ENCODE measurements around the gene OR1M1. TPM values are rescaled to one million over a fixed set of nuclear protein-coding genes. Genes with fewer than 3 reads are reported as not detected.

OR1M1 gene
- total RNA-seq, 1 experiment from 2014 or later = not detected

DNA sequence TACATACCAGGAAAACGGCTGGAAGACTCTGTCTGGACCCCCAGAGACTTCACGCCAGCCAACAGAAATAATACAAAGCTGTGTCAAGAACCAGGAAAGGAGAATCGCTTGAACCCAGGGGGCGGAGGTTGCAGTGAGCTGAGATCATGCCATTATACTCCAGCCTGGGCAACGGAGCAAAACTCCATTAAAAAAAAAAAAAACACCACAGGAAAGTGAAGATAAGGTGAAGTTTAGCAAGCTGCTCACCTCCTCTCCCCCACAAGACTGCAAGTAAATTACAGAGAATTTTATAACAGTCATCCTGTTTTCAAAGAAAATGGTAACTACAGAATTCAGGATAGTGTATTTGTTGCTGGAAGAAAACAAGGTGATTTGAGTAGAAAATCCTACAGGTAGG lies 29.7 kb downstream of the OR1M1 start:
- ChIA-PET POLR2A (ENCODE audit: low non-redundant PET) (no interaction called here), CTCF (no interaction called here)
- intact Hi-C loops (cut with micrococcal nuclease; ENCODE audit: unreplicated experiment) = no loop called here
- H3K4me3 ChIP-seq (ENCODE audit: low read depth, low read length, poor library complexity, severe bottlenecking) = no peak overlapping the region
- H3K27me3 ChIP-seq (replicated peaks; ENCODE audit: insufficient read depth, low read depth, low read length, poor library complexity) = no peaks in the 10 kb centered on the region
- no peak for DNase-seq (ENCODE audit: low spot score)
- no peaks in the 10 kb centered on the region for H3K9me3 ChIP-seq (ENCODE audit: low read depth, low read length, poor library complexity, severe bottlenecking)
- H3K4me1 ChIP-seq (ENCODE audit: insufficient read depth, low read length, poor library complexity, severe bottlenecking) = no peaks in the 10 kb centered on the region
- no peaks in the 10 kb centered on the region for H3K36me3 ChIP-seq (ENCODE audit: insufficient read depth, low read length, poor library complexity, severe bottlenecking)
- no TSS peak for BruUV-seq (replicated peaks)
- H3K27ac ChIP-seq (ENCODE audit: low read depth, low read length, poor library complexity, severe bottlenecking) = no peak overlapping the region
- TF ChIP-seq EZH2 (IDR thresholded peaks at IDR 0.05; ENCODE audit: borderline replicate concordance, low read depth, low read length, poor library complexity, severe bottlenecking) = no peak
- TF ChIP-seq, protein P1, sequence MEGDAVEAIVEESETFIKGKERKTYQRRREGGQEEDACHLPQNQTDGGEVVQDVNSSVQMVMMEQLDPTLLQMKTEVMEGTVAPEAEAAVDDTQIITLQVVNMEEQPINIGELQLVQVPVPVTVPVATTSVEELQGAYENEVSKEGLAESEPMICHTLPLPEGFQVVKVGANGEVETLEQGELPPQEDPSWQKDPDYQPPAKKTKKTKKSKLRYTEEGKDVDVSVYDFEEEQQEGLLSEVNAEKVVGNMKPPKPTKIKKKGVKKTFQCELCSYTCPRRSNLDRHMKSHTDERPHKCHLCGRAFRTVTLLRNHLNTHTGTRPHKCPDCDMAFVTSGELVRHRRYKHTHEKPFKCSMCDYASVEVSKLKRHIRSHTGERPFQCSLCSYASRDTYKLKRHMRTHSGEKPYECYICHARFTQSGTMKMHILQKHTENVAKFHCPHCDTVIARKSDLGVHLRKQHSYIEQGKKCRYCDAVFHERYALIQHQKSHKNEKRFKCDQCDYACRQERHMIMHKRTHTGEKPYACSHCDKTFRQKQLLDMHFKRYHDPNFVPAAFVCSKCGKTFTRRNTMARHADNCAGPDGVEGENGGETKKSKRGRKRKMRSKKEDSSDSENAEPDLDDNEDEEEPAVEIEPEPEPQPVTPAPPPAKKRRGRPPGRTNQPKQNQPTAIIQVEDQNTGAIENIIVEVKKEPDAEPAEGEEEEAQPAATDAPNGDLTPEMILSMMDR (conservative IDR thresholded peaks at IDR 0.05; ENCODE audit: low read depth, low read length) = no peak

GRCh38 chr19:9126900-9127405 lies 40.1 kb downstream of the OR1M1 start, which contains the start of gene OR7G3:
Gene OR7G3, minus strand, starts transcription at chr19:9126950. Its CDS starts 0 bp downstream, at chr19:9126950.
- no peak for DNase-seq (ENCODE audit: low spot score)
- Histone ChIP-seq H3K4me3 (ENCODE audit: low read depth, low read length, poor library complexity, severe bottlenecking) (no peak within 1 kb of the TSS), H3K9me3 (ENCODE audit: low read depth, low read length, poor library complexity, severe bottlenecking) (no peaks in the 10 kb centered on the region), H3K36me3 (ENCODE audit: insufficient read depth, low read length, poor library complexity, severe bottlenecking) (no peaks in the 10 kb centered on the region), H3K27me3 (replicated peaks; ENCODE audit: insufficient read depth, low read depth, low read length, poor library complexity) (no peaks in the 10 kb centered on the region), H3K27ac (ENCODE audit: low read depth, low read length, poor library complexity, severe bottlenecking) (no peak within 1 kb of the TSS), H3K4me1 (ENCODE audit: insufficient read depth, low read length, poor library complexity, severe bottlenecking) (peaks cover 4% of the 10 kb centered on the region)
- ChIA-PET CTCF (no interaction called here), POLR2A (ENCODE audit: low non-redundant PET) (no interaction called here)
- intact Hi-C loops (cut with micrococcal nuclease; ENCODE audit: unreplicated experiment) = no loop called here
- no TSS peak for BruUV-seq (replicated peaks)
- TF ChIP-seq, protein P1 (conservative IDR thresholded peaks at IDR 0.05; ENCODE audit: low read depth, low read length) = no peak
- no peak for TF ChIP-seq EZH2 (IDR thresholded peaks at IDR 0.05; ENCODE audit: borderline replicate concordance, low read depth, low read length, poor library complexity, severe bottlenecking)

DNA sequence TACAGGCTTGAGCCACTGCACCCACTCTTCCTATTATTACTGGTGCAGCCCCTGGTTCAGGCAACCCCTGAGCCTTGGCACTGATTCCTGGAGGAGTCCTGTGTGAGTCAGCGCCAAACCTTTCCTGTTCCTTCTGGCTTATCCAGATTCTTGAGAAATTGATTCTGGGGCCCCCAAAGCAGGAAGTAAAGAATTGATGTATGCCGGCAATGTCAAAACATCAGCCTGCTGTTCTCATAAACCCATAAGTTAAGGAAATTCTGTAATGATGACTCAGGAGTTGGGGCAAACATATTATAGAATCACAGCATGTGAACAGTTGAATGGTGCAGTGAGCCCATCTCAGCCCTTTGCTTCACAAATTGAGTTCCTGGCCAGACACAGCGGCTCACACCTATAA lies 41.3 kb downstream of the OR1M1 start:
- no TSS peak for BruUV-seq (replicated peaks)
- no peaks in the 10 kb centered on the region for H3K9me3 ChIP-seq (ENCODE audit: low read depth, low read length, poor library complexity, severe bottlenecking)
- DNase-seq (ENCODE audit: low spot score) = peak; percentile 84
- peaks cover 4% of the 10 kb centered on the region for H3K4me1 ChIP-seq (ENCODE audit: insufficient read depth, low read length, poor library complexity, severe bottlenecking)
- no peak overlapping the region for H3K27ac ChIP-seq (ENCODE audit: low read depth, low read length, poor library complexity, severe bottlenecking)
- no peak overlapping the region for H3K4me3 ChIP-seq (ENCODE audit: low read depth, low read length, poor library complexity, severe bottlenecking)
- CTCF ChIA-PET = no interaction called here
- POLR2A ChIA-PET (ENCODE audit: low non-redundant PET) = no interaction called here
- H3K36me3 ChIP-seq (ENCODE audit: insufficient read depth, low read length, poor library complexity, severe bottlenecking) = no peaks in the 10 kb centered on the region
- H3K27me3 ChIP-seq (replicated peaks; ENCODE audit: insufficient read depth, low read depth, low read length, poor library complexity) = no peaks in the 10 kb centered on the region
- intact Hi-C loops (cut with micrococcal nuclease; ENCODE audit: unreplicated experiment) = no loop called here
- TF ChIP-seq EZH2 (IDR thresholded peaks at IDR 0.05; ENCODE audit: borderline replicate concordance, low read depth, low read length, poor library complexity, severe bottlenecking) = no peak
- TF ChIP-seq, protein P1 (conservative IDR thresholded peaks at IDR 0.05; ENCODE audit: low read depth, low read length) = no peak

Data from A673 (cell line).